Osteoblast (primary cell): ENCODE results near the gene OR8G5. TPM values are rescaled to one million over a fixed set of nuclear protein-coding genes. Genes with fewer than 3 reads are reported as not detected.

Experiments used
- DNase-seq: peaks from one replicate; pipeline ENCODE4 v3.0.0; 2011; ENCODE audit warnings: low spot score, mixed read lengths; ENCODE audit not compliant: insufficient read length; ENCODE audit errors: missing footprints
- H2AFZ ChIP-seq: 2 replicates; pipeline ENCODE4 v1.6.0; 2011; ENCODE audit warnings: mild to moderate bottlenecking, low read length
- H3K27ac ChIP-seq: 2 replicates; pipeline ENCODE4 v1.5.1; 2011; ENCODE audit warnings: mild to moderate bottlenecking, low read depth, low read length, moderate library complexity
- H3K27me3 ChIP-seq: 2 replicates; pipeline ENCODE4 v1.6.0; 2012; ENCODE audit warnings: mild to moderate bottlenecking, control low read depth, inconsistent platforms, low read length, moderate library complexity; ENCODE audit not compliant: insufficient read depth
- H3K36me3 ChIP-seq: 2 replicates; pipeline ENCODE4 v1.5.1; 2011; ENCODE audit warnings: mild to moderate bottlenecking, low read length, control low read depth, moderate library complexity; ENCODE audit not compliant: insufficient read depth
- H3K4me1 ChIP-seq: 2 replicates; pipeline ENCODE4 v1.5.1; 2011; ENCODE audit warnings: mild to moderate bottlenecking, low read length, control low read depth, moderate library complexity; ENCODE audit not compliant: insufficient read depth
- H3K4me2 ChIP-seq: 2 replicates; pipeline ENCODE4 v1.6.0; 2011; ENCODE audit warnings: mild to moderate bottlenecking, low read length; ENCODE audit not compliant: insufficient read depth
- H3K4me3 ChIP-seq: fragments of 200-600 bp; sonication (generic); 3 replicates; pipeline ENCODE4 v1.5.1; 2012; ENCODE audit warnings: mild to moderate bottlenecking, low read length, inconsistent platforms; ENCODE audit not compliant: insufficient read depth
- H3K79me2 ChIP-seq: 2 replicates; pipeline ENCODE4 v1.6.0; 2012; ENCODE audit warnings: mild to moderate bottlenecking, low read length, control low read depth, inconsistent platforms; ENCODE audit not compliant: insufficient read depth
- H3K9me3 ChIP-seq: 2 replicates; pipeline ENCODE4 v1.5.1; 2011; ENCODE audit warnings: low read depth, low read length, control low read depth
- H4K20me1 ChIP-seq: 2 replicates; pipeline ENCODE4 v1.6.0; 2012; ENCODE audit warnings: mild to moderate bottlenecking, low read length, control low read depth; ENCODE audit not compliant: insufficient read depth
- total RNA-seq: library from RNA; depleted of rRNA; stranded (reverse); fragments of >200 nt; gene quantifications from 2 replicates; pipeline ENCODE4 v1.2.3, GENCODE V29; 2012
- TF ChIP-seq, protein P1 (sequence below): IDR thresholded peaks from 2 replicates; pipeline ENCODE4 v1.5.1; 2011; ENCODE audit warnings: mild to moderate bottlenecking, low read depth, low read length, moderate library complexity; ENCODE audit errors: extremely low read depth

OR8G5 gene
- total RNA-seq, 1 donor = not detected

- no peaks in the 10 kb centered on the region for H4K20me1 ChIP-seq
- no peak overlapping the region for H3K4me2 ChIP-seq
- no peak overlapping the region for H3K27ac ChIP-seq
- TF ChIP-seq, protein P1, sequence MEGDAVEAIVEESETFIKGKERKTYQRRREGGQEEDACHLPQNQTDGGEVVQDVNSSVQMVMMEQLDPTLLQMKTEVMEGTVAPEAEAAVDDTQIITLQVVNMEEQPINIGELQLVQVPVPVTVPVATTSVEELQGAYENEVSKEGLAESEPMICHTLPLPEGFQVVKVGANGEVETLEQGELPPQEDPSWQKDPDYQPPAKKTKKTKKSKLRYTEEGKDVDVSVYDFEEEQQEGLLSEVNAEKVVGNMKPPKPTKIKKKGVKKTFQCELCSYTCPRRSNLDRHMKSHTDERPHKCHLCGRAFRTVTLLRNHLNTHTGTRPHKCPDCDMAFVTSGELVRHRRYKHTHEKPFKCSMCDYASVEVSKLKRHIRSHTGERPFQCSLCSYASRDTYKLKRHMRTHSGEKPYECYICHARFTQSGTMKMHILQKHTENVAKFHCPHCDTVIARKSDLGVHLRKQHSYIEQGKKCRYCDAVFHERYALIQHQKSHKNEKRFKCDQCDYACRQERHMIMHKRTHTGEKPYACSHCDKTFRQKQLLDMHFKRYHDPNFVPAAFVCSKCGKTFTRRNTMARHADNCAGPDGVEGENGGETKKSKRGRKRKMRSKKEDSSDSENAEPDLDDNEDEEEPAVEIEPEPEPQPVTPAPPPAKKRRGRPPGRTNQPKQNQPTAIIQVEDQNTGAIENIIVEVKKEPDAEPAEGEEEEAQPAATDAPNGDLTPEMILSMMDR = no peak
- no peaks in the 10 kb centered on the region for H3K9me3 ChIP-seq
- no peaks in the 10 kb centered on the region for H3K4me1 ChIP-seq
- no peak for DNase-seq
- H3K36me3 ChIP-seq = no peaks in the 10 kb centered on the region
- no peaks in the 10 kb centered on the region for H3K27me3 ChIP-seq
- H2AFZ ChIP-seq = no peak overlapping the region
- no peak overlapping the region for H3K4me3 ChIP-seq
- no peaks in the 10 kb centered on the region for H3K79me2 ChIP-seq
Measured at GRCh38 chr11:124278261-124278660, 22.1 kb downstream of the OR8G5 start.

DNA sequence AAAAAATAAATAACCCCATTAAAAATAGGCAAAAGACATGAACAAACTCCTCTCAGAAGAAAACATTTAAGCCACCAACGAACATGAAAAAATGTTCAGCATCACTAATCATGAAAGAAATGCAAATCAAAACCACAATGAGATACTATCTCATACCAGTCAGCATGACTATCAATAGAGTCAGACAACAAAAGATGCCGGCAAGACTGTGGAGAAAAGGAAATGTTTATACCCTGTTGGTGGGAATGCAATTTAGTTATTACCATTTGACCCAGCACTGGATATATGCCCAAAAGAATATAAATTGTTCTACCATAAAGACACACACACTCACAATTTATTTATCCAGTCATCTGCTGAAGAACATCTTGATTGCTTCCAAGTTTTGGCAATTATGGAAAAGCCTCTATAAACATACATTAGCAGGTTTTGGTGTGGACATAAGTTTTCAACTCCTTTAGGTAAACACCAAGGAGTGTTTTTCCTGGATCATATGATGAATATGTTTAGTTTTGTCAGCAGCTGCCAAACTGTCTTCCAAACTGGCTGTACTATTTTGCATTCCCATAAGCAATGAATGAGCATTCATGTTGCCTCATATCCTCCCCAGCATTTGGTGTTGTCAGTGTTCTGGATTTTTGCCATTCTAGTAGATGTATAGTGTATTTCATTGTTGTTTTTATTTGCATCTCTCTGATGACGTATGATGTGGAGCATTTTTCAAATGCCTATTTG is 29.6 kb downstream of the OR8G5 start:
- TF ChIP-seq, protein P1 = no peak
- H3K27ac ChIP-seq = no peak overlapping the region

GRCh38 chr11:124294687-124295086 is 38.5 kb downstream of the OR8G5 start:
- H3K27ac ChIP-seq = no peak overlapping the region
- no peaks in the 10 kb centered on the region for H3K36me3 ChIP-seq
- H3K4me2 ChIP-seq = no peak overlapping the region
- no peaks in the 10 kb centered on the region for H3K27me3 ChIP-seq
- H3K79me2 ChIP-seq = no peaks in the 10 kb centered on the region
- H3K4me3 ChIP-seq = no peak overlapping the region
- no peaks in the 10 kb centered on the region for H4K20me1 ChIP-seq
- no peaks in the 10 kb centered on the region for H3K9me3 ChIP-seq
- DNase-seq = no peak
- H3K4me1 ChIP-seq = no peaks in the 10 kb centered on the region
- TF ChIP-seq, protein P1 = no peak
- H2AFZ ChIP-seq = no peak overlapping the region

More for the DNA sequence above, 29.6 kb downstream of the OR8G5 start:
- Histone ChIP-seq H2AFZ (no peak overlapping the region), H3K4me2 (no peak overlapping the region), H3K27me3 (no peaks in the 10 kb centered on the region), H3K36me3 (no peaks in the 10 kb centered on the region), H3K9me3 (no peaks in the 10 kb centered on the region), H3K4me1 (no peaks in the 10 kb centered on the region), H3K4me3 (no peak overlapping the region), H3K79me2 (no peaks in the 10 kb centered on the region), H4K20me1 (no peaks in the 10 kb centered on the region)
- no peak for DNase-seq

DNA sequence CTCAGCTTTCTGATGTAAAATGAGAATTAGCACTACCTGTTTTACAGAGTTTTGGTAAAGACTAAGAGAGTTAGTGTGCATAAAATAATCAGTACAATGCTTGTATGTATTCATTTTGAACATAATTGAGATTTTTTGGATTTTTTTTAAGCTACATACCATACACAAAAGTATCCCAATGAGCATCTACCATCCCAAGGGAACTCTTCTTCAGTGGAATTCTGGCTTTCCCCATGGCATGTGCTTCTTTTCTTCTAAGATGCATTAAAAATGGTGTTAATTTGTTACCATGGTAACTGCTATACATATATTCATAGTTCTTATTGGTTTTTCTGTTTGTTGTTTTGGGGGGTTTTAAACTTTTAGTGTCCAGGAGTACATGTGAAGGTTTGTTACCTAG is 39.8 kb downstream of the OR8G5 start:
- Histone ChIP-seq H3K79me2 (no peaks in the 10 kb centered on the region), H3K27ac (no peak overlapping the region), H3K4me1 (no peaks in the 10 kb centered on the region), H3K27me3 (no peaks in the 10 kb centered on the region), H2AFZ (no peak overlapping the region), H3K4me2 (no peak overlapping the region), H3K4me3 (no peak overlapping the region), H3K36me3 (no peaks in the 10 kb centered on the region), H3K9me3 (no peaks in the 10 kb centered on the region), H4K20me1 (no peaks in the 10 kb centered on the region)
- TF ChIP-seq, protein P1 = no peak
- DNase-seq = no peak
